Peyer's patch (tissue), 4 donors: ENCODE results near the gene PRAC1. TPM values are rescaled to one million over a fixed set of nuclear protein-coding genes. Genes with fewer than 3 reads are reported as not detected.
A peak's percentile ranks its signal among the peaks of the same experiment; 100 is the strongest.
"Not testable (repeated sequence)": the region's sequence is repeated elsewhere in the genome, so short reads cannot be mapped to it uniquely, and the experiment has no call there.

Experiments used
- DNase-seq, 3 donors: peaks; one replicate each; pipeline ENCODE4 v3.0.0-alpha.2; 2017 to 2019
- H3K27ac ChIP-seq, 4 donors: fragments of 200-600 bp; sonication (generic); one replicate each; pipeline ENCODE4 v1.5.1; 2016 to 2019
- H3K27me3 ChIP-seq, 2 donors: fragments of 200-600 bp; sonication (generic); one replicate each; pipeline ENCODE4 v1.5.1; 2019
- H3K36me3 ChIP-seq, 3 donors: fragments of 200-600 bp; sonication (generic); one replicate each; pipeline ENCODE4 v1.5.1; 2016 to 2019
- H3K4me1 ChIP-seq, 4 donors: fragments of 200-600 bp; sonication (generic); one replicate each; pipeline ENCODE4 v1.5.1; 2016 to 2019
- H3K4me3 ChIP-seq, 4 donors: fragments of 200-600 bp; sonication (generic); 1 replicate in 3 of 4; 2 replicates in 1 of 4; pipeline ENCODE4 v1.5.1; 2016 to 2019; ENCODE audit warnings: mild to moderate bottlenecking in 1 of 4
- H3K9me3 ChIP-seq, 4 donors: fragments of 200-600 bp; sonication (generic); one replicate each; pipeline ENCODE4 v1.5.1; 2016 to 2019; ENCODE audit warnings: mild to moderate bottlenecking in 1 of 4
- POLR2A ChIP-seq, 2 donors: fragments of 450-650 bp; IDR thresholded peaks; one replicate each; pipeline ENCODE4 v1.5.1; 2017; ENCODE audit warnings: antibody characterized with exemption in 2 of 2, mild to moderate bottlenecking in 2 of 2, moderate library complexity in 2 of 2
- total RNA-seq, 4 donors: library from RNA; depleted of rRNA; stranded (reverse); fragments of >200 nt; gene quantifications; one replicate each; pipeline ENCODE4 v1.1.0, GENCODE V29; 2016
- TF ChIP-seq, protein P1 (sequence below), 6 experiments: fragments of 450-650 bp in 4 of 6; fragments of 200-600 bp in 2 of 6; sonication (generic) in 1 of 6; IDR thresholded peaks; one replicate each; pipeline ENCODE4 v1.5.1; 2017 to 2019; ENCODE audit warnings: antibody characterized with exemption in 6 of 6, mild to moderate bottlenecking in 3 of 6, moderate library complexity in 1 of 6

Gene PRAC1
- total RNA-seq, 4 donors from 2014 or later: not detected

DNA sequence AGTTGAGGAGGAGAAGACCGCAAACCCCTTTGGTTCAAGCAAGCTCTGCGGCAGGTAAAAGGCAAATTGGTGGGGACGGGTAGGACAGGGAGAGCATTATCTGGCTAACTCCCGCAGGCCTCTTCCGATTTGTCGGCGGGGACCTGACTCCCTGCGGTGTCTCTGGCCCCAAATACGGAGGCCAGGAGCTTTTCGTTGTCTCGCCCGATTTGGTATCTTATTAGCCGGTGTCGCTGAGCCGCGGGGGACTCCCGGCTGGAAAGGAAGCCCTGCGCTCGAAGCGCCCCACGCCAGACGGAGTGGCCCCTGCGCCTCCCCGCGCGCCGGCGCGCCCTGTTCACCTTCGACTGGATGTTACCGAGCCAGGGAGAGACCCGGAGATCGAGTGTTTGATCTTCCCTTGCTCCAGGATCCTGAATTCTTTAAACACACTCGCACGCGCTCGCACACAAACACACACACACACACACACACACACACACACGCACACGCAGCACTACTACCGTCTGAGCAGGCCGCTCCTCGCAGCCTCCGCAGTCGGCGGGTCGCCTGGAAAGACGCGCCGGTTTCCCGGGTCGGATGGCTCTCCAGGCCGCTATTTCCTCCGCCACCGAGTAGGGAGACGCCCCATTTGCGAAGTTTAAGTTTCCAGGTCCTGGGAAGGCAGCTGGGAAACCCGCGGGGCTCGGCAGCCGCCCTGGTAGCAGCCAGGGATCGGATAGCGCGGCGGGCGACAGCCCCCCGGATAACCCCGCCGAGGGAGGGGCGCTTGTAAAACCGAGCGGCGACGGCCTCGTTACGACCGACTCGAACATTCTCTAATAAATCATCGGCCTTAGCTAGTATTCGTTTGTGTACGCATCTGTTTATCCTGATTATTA lies 3.3 kb downstream of the PRAC1 start:
- H3K9me3 ChIP-seq: peaks cover 0 to 9% (median 0%) of the 10 kb centered on the region in 4 donors
- H3K27ac ChIP-seq: no peak overlapping the region
- TF ChIP-seq, protein P1, sequence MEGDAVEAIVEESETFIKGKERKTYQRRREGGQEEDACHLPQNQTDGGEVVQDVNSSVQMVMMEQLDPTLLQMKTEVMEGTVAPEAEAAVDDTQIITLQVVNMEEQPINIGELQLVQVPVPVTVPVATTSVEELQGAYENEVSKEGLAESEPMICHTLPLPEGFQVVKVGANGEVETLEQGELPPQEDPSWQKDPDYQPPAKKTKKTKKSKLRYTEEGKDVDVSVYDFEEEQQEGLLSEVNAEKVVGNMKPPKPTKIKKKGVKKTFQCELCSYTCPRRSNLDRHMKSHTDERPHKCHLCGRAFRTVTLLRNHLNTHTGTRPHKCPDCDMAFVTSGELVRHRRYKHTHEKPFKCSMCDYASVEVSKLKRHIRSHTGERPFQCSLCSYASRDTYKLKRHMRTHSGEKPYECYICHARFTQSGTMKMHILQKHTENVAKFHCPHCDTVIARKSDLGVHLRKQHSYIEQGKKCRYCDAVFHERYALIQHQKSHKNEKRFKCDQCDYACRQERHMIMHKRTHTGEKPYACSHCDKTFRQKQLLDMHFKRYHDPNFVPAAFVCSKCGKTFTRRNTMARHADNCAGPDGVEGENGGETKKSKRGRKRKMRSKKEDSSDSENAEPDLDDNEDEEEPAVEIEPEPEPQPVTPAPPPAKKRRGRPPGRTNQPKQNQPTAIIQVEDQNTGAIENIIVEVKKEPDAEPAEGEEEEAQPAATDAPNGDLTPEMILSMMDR (IDR thresholded peaks at IDR 0.05): no peak
- no peak for TF ChIP-seq POLR2A (IDR thresholded peaks at IDR 0.05)
- peak in 1 of 3 donors; percentile 67 for DNase-seq
- H3K4me1 ChIP-seq: peaks cover 0 to 25% (median 7%) of the 10 kb centered on the region in 4 donors
- no peaks in the 10 kb centered on the region for H3K36me3 ChIP-seq
- H3K27me3 ChIP-seq: peaks cover 0 to 75% of the 10 kb centered on the region in 2 donors
- H3K4me3 ChIP-seq: peak overlapping the region in 1 of 4 donors; percentile 15

DNA sequence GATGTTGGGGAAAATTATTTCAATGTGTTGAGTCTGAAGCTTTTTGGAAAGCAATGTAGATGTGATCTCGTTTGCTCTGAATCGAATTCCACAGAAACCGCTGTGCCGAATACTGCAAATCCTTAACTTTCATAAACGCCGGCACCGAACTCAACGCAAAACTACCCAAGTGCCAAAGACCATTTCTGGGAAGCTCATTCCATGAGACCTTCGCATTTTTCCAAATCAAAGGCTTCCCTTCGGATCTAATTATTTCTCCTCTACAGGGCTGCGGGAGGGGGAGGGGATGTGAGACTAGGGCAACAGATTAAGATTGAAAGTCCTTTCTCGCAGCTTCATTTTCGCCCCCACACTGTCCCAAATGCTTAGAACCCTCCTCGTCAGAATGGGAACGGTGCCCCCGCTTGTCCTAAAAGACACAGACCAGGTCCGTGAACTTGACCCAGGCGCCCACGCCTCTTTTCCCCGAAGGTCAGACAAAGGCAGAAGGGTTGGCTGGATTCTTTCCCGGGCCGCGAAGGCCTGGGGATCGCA lies 4.0 kb downstream of the PRAC1 start:
- peaks cover 0 to 9% (median 0%) of the 10 kb centered on the region in 4 donors for H3K9me3 ChIP-seq
- H3K4me1 ChIP-seq: peaks cover 0 to 17% (median under 1%) of the 10 kb centered on the region in 4 donors
- DNase-seq: peak in 1 of 3 donors; percentile 58
- TF ChIP-seq, protein P1 (IDR thresholded peaks at IDR 0.05): no peak
- TF ChIP-seq POLR2A (IDR thresholded peaks at IDR 0.05): no peak
- peak overlapping the region in 1 of 4 donors; percentile 15 for H3K4me3 ChIP-seq
- H3K27ac ChIP-seq: no peak overlapping the region
- H3K27me3 ChIP-seq: peaks cover 0 to 68% of the 10 kb centered on the region in 2 donors
- H3K36me3 ChIP-seq: no peaks in the 10 kb centered on the region

DNA sequence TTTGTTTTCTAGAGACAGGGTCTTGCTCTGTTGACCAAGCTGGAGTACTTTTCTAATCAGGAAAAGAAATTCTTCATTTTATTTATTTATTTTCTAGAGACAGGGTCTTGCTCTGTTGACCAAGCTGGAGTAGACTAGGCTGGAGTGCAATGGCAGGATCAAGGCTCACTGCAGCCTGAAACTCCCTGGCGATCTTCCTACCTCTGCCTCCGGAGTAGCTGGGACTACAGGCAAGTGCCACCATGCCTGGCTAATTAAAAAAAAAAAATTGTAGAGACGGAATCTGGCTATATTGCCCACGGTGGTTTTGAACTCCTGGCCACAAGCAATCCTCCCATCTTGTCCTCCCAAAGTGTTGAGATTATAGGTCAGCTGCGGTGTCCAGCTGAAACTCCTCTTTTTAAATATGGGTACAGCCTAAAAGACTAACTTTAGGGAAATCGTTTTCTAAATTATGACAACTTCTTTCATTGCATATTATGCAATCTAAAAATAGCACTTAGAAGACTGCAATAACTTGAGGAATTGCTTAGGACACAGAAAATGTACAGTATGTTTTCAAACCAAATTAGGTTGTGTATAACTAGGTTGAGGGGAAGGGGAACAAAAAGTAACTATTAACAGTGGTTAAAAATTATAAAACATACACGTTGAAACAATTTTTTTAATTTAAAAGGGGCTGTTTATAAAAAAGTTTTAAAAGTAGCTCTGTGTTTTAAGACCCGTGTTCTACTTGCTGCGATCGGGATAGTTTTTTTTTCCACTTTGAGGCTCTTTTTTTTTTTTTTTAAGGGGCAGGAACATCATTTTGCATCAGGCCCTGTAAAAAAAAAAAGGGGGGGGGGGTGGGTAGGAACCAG lies 4.7 kb downstream of the PRAC1 start:
- no peaks in the 10 kb centered on the region for H3K36me3 ChIP-seq
- no peak overlapping the region for H3K27ac ChIP-seq
- peaks cover 0 to 61% of the 10 kb centered on the region in 2 donors for H3K27me3 ChIP-seq
- no peak for TF ChIP-seq POLR2A (IDR thresholded peaks at IDR 0.05)
- TF ChIP-seq, protein P1 (IDR thresholded peaks at IDR 0.05): no peak
- no peak overlapping the region for H3K4me3 ChIP-seq
- H3K9me3 ChIP-seq: peaks cover 0 to 9% (median 0%) of the 10 kb centered on the region in 4 donors
- DNase-seq: no peak
- peaks cover 0 to 15% (median 0%) of the 10 kb centered on the region in 4 donors for H3K4me1 ChIP-seq

DNA sequence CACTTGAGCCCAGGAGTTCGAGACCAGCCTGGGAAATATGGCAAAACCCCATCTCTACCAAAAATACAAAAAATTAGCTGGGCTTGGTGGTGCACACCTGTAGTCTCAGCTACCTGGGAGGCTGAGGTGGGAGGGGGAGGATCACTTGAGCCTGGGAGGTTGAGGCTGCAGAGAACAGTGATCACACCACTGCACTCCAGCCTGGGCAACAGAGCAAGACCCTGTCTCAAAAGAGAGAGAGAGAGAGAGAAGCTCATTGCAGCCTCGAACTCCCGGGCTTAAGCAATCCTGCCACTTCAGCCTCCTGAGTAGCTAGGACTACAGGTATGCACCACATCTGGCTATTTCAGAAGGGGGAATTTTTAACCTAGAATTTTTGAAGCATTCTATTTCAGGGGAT lies 5.8 kb downstream of the PRAC1 start:
- not testable (repeated sequence) for H3K9me3 ChIP-seq, H3K4me3 ChIP-seq, H3K36me3 ChIP-seq, H3K27ac ChIP-seq, DNase-seq
- H3K27me3 ChIP-seq: peaks cover 0 to 50% of the 10 kb centered on the region in 2 donors
- peaks cover 0 to 15% (median 0%) of the 10 kb centered on the region in 4 donors for H3K4me1 ChIP-seq

DNA sequence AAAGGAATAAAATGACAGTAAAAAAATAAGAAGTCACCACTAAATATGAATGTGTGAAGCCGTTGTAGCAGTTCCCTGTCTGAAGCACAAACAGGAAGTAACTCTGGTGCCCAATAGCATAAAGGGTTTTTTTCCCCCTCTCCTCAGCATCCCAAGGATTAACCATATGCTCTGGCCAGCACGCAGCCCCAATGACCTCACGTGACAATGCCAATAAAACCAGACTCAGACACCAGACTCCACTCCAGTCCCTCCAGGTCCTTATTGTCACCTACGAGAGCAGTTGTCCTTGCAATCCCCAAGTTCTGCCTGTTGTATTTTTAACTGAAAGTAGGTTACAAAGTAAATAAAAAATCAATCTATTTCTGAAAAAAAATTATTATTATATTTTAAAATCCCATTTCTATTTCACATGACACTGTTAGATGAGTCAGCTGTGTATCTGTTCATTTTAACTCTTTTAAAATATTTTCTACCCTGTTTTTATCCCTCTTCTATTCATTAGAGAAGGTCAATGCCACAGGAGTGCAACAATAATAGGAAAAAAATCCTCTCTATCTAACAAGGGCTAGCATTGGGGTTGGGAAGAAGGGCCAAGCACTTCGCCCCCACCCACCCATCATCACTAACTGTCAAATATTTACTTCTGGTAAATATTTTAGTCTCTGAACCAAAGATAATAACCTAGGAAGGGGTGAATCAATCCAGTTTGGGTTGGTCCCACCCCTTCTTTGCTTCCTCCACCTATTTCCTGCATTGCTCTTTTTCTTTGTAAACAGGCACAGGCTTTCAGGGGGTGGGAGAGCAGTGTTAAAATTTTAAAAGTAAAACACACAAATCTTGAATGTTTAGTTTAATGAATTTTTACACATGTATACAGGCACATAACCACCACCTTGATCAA lies 6.6 kb downstream of the PRAC1 start:
- Histone ChIP-seq H3K4me1 (peaks cover 0 to 15% (median 0%) of the 10 kb centered on the region in 4 donors), H3K27me3 (peaks cover 0 to 43% of the 10 kb centered on the region in 2 donors), H3K27ac (no peak overlapping the region), H3K36me3 (no peaks in the 10 kb centered on the region), H3K9me3 (peaks cover 0 to 9% (median 0%) of the 10 kb centered on the region in 4 donors), H3K4me3 (no peak overlapping the region)
- no peak for DNase-seq
- no peak for TF ChIP-seq POLR2A (IDR thresholded peaks at IDR 0.05)
- TF ChIP-seq, protein P1 (IDR thresholded peaks at IDR 0.05): no peak
